ENCODE data around the gene SPDYE2B.
"Not testable (repeated sequence)": the region's sequence is repeated elsewhere in the genome, so short reads cannot be mapped to it uniquely, and the experiment has no call there.

The SPDYE2B gene

GRCh38 chr7:102643404-102643803 is 6.7 kb upstream of the SPDYE2B start:
- DNase-seq = not testable (repeated sequence)

DNA sequence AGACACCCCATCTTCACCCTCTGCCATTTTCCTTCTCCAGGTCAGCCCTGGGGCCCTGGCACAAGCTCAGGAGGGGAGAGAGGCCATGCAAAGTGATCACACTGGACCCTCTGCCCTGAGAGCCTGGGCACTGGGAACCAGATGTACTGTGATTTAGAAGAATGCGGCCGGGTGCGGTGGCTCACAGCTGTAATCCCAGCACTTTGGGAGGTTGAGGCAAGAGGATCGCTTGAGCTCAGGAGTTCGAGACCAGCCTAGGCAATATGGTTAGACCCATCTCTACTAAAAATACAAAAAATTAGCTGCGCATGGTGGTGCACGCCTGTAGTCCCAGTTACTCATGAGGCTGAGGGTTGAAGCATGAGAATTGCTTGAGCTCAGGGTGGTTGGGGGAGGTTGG is 2.3 kb upstream of the SPDYE2B start:
- not testable (repeated sequence) for DNase-seq

DNA sequence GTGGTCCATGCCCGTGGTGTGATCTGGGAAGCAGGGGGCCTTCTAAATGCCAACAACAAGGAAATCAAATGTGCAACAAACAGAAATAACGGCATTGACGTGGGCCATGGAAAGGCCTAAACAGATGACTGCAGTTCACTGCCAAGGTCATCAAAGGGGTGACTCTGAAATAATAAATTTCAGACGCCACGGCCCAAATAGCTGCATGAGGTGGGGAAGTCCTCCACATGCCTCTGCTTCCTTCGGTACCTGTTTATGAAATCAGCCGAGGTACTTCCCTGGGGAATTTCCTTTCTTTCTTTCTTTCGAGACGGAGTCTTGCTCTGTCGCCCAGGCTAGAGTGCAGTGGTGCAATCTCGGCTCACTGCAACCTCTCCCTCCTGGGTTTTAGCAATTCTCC is 14.6 kb downstream of the SPDYE2B start:
- DNase-seq = not testable (repeated sequence)

DNA sequence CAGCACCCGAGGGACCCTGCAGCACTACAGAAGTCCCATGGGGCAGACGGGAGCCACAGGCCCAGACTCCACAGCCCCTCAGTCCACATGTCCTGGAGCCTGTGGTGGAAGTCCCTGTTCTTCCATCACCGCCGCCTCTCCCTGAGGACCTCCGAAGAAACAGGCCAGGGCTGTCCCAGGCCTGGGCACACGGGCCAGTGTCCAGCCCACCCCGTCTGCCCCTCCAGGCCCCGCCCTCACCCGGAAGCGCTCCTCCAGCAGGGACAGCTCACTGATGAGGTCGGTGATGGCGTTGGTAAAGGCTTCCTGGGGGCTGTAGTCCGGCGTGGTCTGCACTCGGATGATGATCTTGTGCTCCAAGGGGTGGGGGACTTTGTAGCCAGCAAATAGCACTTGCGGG is 16.7 kb downstream of the SPDYE2B start:
- not testable (repeated sequence) for DNase-seq

DNA sequence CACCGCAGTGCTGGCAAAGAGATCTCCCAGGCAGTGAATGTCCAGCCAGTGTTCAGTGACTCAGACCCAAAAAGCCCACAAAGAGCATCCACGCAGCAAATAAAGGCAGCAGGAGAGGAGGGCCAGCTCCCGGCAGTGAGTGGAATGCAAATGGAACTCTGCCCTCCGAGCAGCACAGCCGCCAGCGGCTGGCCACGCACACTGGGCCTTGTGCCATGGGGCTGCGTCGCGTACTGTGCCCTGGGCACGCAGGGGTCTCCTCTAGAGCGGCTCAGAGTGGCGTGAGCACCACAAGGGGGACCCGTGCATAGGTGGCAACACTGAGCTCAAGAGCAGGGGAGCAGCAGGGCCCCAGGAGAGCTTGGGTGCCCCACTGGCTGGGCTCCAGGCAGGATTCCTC is 17.4 kb downstream of the SPDYE2B start:
- DNase-seq = not testable (repeated sequence)

DNA sequence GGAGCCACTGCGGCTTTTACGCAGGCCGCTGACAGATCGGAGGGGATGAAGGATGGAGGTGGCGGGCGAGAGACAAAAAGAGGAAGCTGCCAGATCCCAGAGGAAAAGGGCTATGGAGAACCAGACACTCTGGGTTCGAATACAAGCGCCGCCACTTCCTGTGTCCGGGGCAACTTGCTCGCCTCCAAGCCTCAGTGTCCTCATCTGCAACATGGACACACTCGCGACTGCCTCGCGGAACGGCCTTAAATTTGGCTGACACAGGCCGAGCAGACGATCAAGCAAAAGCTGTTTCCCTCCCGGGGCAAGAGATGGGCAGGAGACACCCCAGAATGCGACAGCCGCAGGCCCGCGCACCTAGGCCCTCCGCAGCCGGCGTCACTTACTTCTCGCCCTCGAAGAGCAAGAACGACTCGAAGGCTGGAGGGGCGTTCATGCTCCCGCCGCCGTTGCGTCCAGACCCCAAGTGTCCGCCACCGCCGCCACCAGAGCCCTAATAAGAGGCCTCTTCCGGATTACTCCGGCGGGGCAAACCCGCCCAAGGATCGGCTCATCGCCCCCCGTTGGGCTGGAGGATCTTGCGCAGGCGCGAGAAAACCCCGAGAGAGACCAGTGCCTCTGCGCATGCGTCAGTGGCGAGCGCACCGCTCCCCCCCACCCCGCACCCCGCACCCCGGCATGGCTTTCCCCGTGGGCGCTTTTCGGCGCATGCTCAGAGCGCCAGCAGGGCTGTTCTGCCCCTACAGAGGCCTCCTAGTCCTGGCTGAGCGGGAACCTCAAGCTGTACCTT is 21.2 kb downstream of the SPDYE2B start, which contains the start of gene POLR2J2:
Gene POLR2J2, minus strand, starts transcription at position 498 of the 790 bp plus-strand sequence. Its CDS starts 62 bp downstream, at position 436.
- not testable (repeated sequence) for DNase-seq

DNA sequence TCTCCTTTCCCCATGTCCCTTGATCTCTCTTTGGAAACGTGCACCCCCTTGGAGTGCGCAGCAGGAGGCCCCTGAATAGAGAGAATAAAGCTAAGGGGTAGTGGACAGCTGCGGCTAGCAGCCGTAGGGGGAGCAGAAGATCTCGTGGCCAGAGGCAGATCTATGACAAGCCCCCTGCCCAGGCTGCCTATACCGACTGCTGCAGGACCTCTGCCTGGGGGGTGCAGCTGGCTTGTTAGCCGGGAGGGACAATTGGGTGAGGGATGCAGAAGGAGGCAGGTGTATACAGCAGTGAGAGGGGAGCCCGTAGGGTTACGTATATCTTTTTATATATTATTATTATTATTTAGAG is 21.8 kb downstream of the SPDYE2B start:
- not testable (repeated sequence) for DNase-seq

DNA sequence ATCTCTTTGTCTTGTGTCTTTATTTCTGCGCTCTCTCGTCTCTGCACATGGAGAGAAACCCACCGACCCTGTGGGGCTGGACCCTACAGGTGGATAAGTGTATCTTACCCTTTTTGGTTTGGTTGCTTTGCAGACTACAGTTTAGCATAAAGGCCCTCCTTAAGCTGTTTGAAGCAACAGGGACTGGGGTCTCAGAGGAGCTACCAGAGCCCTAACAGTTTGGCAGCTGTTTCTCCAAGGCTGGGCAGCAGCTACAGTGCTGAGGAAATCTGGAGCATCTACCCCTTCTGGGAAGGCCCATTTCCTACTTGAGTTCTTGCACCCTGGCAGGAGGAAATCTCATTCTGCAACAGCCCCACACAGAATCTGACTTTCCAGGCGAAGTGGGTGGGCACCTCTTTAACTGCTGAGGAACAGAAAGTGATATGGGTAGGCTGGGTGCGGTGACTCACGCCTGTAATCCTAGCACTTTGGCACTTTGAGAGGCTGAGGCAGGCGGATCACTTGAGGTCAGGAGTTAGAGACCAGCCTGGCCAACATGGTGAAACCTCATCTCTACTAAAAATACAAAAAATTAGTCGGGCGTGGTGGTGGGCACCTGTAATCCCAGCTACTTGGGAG is 23.4 kb downstream of the SPDYE2B start:
- not testable (repeated sequence) for DNase-seq

DNA sequence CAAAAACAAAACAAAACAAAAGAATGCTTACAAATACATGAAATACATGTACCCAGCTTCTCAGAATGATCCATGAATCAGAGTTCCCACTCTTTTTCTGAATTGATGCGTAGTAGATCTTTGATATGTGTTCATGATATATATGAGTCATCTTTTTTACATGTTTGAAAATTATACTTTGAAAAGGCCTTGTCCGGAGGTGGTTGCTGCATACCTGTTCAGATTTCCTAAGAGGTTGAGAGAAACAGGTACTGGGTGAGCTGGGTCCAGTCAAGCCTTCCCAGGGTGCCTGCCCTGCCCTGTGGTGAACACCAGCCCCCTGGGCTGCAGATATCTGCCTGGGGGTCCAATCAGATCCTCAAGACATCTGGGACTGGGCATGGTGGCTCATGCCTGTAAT is 25.4 kb downstream of the SPDYE2B start:
- DNase-seq = not testable (repeated sequence)

- DNase-seq = not testable (repeated sequence)
Observed at GRCh38 chr7:102680780-102681179, 30.7 kb downstream of the SPDYE2B start.

GRCh38 chr7:102682560-102682959 is 32.4 kb downstream of the SPDYE2B start:
- not testable (repeated sequence) for DNase-seq

DNA sequence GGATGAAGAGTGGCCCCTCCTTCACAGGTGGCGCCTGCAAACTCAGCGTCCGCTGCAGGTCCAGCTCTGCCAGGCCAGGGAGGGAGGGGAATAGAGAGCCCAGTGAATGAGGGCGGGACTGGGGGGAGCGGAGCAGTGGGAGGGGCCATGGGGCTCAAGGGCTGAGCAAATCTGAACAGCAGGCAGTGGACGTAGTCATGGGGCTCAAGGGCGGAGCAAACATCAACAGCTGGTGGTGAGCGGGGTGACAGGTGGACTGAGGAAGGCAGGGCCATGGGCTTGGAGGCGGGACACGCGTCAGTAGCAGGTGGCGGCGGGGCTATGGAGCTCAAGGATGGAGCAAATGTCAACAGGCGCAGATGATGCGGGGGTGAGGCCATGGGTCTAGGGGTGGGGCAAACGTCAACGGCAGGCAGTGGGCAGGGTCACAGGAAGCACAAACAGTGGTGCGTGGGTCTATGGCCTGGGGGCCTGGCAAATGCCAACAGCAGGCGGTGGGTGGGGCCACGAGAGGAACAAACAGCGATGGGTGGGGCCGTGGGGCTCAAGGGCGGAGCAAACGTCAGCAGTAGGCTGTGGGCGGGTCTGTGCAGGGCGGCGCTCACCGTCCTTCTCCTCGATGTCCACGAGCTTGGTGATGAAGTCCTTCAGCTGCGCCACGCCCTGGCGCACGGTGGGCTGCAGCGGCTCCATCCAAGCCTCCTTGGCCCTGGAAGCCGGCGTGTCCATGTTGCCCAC is 38.3 kb downstream of the SPDYE2B start:
- not testable (repeated sequence) for DNase-seq

DNA sequence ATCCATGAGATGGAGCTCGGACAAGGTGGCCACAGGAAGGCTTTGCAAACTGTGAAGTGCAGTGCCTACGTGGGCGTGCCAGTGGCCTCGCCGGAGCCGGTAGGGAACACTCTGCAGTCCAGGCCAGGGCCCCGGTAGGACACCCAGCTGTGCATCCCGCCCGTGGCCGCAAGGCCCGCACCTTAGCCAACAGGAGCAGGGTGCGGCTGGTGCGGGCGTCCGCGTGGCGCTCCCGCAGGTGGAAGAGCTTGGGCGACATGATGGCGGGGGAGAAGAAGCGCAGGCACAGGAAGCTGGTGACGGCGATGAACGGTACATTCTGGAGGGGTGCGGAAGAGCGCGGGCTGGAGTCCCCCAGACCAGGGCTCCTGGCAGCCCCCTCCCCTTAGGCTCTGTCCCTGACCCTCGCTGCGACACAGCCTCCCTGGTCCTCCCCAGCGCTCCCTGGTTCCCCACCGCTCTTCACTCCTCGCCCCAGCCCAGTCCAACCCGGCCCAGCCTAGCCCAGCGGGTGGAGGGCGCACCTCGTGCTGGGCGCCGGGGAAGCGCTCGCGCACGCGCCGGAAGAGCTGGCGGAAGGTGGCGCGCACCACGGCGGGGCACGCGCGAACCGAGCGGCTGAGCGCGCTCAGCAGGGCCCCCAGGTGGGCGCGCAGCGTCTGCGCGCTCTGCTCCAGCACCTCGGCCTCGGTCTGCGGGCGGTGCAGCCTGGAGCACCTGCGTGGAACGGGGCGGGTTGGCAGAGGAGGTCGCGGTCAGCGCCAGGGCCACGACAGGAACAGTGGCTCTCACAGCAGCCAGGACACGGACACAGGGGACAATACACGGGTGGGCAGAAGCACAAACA is 39.5 kb downstream of the SPDYE2B start:
- not testable (repeated sequence) for DNase-seq

- not testable (repeated sequence) for DNase-seq
Observed at GRCh38 chr7:102690602-102691001, 40.5 kb downstream of the SPDYE2B start.

DNA sequence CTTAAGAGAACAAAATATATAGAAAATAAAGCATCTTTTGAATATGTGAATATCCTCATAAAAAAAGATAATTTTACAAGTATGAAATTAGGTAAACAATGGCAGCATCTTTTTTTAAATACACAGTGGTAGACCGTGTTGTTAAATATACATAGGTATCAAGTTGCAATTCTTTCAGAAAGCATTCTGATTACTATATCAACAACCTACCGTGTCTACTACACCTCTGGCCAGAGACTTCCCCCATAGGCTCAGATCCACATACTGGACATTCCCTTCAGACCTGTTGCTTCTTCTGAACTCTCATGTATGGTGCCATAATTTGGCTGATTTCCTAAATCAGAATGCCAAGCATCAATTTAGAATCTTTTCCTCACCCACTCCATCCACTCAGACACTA is 43.9 kb downstream of the SPDYE2B start:
- not testable (repeated sequence) for DNase-seq

DNA sequence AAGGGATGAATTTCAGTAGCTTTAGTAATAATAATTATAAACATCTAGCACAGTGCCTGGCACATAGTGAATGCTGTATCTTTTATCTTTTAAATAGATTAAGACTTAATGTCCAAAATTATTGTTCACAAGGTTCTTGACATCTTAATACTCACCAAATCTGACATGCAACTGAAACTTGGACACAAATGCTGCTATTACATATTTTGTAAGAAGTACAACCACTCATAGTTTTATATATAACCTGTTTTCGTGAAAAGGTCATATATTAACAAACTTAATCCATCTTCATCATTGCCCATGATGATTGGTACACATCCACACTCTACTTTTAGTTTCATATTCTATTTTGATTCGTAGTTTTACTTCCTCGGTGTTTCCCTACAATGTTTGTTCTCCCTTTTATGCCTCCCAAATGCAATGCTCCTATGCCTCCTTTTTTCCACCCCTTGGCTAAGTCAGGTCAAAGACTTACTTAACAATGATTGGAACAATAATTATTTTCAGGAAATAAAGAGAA is 45.0 kb downstream of the SPDYE2B start:
- not testable (repeated sequence) for DNase-seq

DNA sequence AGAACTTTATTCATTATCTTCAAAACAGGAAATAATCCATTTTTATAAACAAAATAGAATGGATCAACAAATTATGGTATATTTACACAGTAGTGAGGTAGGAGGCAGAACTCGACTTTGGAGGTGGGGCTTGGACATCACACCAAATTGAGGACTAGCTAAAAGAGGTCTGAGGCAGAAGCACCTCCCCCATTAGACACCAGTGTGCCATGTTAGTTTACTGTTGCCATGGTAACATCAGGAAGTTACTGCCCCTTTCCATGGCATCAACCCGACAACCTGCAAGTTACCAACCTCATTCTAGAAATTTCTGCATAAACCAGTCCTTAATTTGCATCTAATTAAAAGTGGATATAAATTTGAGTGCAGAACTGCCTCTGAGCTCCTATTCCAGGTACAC is 45.9 kb downstream of the SPDYE2B start:
- DNase-seq = not testable (repeated sequence)

GRCh38 chr7:102697642-102698512 is 47.8 kb downstream of the SPDYE2B start:
- DNase-seq = not testable (repeated sequence)

DNA sequence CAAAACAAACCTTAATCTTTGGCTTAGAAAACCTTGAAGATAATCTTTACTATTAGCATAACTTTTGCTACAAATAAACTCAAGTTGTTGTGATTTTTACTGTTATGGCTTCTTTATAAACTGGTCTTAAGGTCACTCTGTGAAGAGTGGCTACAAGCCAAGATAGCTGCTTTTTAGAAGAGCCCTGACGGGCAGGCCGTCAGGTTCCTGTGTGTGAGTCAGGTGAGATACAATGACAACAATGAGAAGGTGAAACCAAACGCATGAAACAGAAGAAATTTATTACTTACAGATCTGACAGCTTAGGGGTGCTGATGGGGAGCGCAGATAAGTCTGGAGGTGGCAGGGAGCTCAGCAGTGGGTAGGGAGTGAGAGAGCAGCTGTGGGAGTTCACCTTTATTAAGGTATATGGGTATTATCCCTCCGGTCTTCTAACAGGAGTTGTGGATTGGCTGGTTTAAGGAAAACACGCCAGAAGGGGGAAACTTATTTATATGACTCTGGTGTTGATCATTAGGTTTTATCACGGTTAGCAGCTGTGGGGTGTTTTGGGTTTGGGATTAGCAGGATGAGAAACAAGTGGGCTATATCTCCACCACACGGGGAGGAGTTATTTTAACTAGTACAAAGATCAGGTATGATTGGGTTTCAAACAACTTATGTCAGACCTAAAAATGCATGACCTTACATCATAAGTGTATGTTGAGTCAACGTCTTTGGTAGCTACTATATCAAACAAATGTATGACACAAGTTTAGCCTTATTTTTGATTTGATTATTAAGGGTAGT is 49.0 kb downstream of the SPDYE2B start:
- DNase-seq = not testable (repeated sequence)
